ENCODE data around the gene YWHAE.
"Not testable (repeated sequence)": the region's sequence is repeated elsewhere in the genome, so short reads cannot be mapped to it uniquely, and the experiment has no call there.

The YWHAE gene

DNA sequence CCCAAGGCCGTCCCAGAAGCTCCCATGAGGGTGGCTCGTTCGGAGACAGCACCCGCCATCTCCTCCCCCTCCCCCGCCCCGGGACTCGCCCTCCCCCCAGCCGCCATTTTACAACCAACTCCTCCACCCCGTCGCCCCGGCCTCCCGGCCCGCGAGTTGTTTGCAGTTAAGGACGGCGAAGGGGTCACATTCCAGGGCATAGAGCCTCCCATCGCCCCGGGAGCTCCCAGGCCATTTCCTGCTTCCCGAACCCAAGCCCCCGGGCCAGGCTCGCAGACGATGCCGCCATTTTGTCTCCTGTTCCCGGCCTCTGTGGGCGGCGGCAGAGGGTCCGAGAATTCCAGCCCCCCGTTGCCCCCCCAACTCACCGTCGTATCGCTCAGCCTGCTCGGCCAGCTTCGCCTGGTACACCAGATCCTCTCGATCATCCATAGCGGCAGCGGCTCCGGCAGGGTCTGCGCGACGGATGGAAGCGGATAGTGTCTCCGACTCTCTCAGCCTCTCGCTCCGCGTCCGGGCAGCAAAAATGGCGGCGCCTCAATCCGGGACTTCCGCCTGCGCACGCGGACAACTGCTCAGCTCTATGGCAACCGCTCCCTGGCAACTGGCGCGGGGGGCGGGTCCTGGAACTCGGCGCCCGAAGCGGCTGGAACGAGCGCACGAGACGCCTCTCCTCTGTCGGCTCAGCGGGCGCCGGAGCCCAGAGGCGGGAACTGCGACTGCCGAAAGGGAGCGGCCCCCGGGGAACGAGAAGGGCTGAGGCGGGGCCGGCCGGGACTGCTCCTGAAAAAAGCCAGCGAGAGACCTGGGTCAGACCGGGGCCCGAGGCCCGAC lies at the start of gene YWHAE:
YWHAE (minus strand) TSS at position 544 of the 834 bp plus-strand sequence; CDS start at position 432, 112 bp downstream.
- DNase-seq (ENCODE audit: low read depth) = peak; percentile 96

- DNase-seq (ENCODE audit: low read depth) = no peak
These were observed 49.5 kb upstream of the YWHAE start for GRCh38 chr17:1449412-1449967.

DNA sequence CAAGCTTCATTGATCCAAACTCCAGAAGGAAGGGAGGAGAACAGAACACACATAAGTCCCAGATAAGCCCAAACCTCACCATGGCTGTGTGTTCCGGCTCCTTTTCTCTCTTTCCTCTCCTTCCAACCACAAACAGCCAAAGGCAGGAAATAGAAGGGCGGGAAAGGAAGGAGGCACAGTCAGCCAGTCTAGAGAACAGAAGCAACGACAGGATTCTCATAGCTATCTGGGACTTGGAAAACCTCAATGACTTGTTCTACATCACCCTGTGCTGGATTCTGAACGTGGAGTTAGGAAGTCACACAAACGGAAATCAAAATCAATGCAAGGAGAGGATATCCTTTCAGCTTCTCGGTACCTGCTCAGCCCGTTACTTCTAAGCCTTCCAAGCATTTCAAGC lies 47.0 kb upstream of the YWHAE start:
- DNase-seq (ENCODE audit: low read depth) = no peak

GRCh38 chr17:1446201-1446600 lies 46.2 kb upstream of the YWHAE start:
- DNase-seq (ENCODE audit: low read depth) = no peak

DNA sequence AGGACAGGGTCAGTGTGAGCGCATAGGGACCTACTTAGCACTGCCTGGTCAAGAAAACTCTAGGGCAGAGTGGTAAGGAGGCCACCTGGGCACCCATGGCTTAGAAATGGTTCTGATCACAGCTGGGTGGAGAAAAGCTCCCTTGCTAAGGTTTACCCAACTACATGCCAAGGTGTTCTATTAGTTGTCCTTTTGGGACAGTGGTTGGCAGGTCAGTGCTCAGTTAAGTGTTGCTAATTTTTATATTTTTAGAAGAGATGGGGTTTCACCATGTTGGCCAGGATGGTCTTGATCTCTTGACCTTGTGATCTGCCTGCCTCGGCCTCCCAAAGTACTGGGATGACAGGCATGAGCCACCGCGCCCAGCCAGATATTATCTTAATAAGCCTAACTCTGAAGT lies 45.7 kb upstream of the YWHAE start:
- DNase-seq (ENCODE audit: low read depth) = not testable (repeated sequence)

DNA sequence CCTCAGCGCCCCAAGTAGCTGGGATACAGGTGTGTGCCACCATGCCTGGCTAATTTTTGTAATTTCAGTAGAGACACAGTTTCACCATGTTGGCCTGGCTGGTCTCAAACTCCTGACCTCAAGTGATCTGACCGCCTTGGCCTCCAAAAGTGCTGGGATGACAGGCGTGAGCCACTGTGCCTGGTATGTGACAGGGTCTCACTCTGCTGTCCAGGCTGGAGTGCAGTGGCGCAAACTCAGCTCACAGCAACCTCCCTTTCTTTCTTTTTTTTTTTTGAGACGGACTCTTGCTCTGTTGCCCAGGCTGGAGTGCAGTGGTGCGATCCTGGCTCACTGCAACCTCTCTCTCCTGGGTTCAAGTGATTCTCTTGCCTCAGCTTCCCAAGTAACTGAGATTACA lies 42.7 kb upstream of the YWHAE start:
- not testable (repeated sequence) for DNase-seq (ENCODE audit: low read depth)

DNA sequence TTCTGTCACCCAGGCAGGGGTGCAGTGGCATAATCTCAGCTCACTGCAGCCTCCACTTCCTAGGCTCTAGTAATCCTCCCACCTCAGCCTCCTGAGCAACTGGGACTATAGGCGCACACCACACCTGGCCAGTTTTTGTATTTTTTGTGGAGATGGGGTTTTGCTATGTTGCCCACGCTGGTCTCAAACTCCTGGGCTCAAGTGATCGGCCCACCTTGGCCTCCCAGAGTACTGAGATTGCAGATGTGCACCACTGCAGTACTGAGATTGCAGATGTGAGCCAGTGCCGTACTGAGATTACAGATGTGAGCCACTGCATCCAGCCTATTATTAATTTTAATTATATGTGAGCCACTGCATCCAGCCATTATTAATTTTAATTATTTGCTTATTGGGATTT lies 42.2 kb upstream of the YWHAE start:
- no peak for DNase-seq (ENCODE audit: low read depth)

DNA sequence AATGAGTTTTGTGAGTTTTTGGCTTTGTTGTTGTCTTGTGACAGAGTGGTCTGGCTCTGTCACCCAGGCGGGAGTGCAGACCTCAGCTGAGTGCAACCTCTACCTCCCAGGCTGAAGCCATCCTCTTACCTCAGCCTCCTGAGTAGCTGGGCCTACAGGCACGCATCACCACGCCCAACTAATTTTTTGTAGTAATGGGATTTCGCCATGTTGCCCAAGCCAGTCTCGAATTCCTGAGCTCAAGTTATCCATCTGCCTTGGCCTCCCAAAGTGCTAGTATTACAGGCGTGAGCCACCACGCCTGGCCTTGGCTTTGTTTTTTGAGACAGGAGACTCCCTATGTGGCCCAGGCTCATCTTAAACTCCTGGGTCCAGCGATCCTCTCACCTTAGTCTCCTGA lies 40.9 kb upstream of the YWHAE start:
- DNase-seq (ENCODE audit: low read depth) = no peak

- no peak for DNase-seq (ENCODE audit: low read depth)
These were observed 38.6 kb upstream of the YWHAE start for GRCh38 chr17:1438593-1439083.

GRCh38 chr17:1435326-1435725 lies 35.3 kb upstream of the YWHAE start:
- DNase-seq (ENCODE audit: low read depth) = no peak

GRCh38 chr17:1434150-1434549 lies 34.1 kb upstream of the YWHAE start:
- no peak for DNase-seq (ENCODE audit: low read depth)

- DNase-seq (ENCODE audit: low read depth) = no peak
These were observed 31.6 kb upstream of the YWHAE start for GRCh38 chr17:1431631-1432104.

DNA sequence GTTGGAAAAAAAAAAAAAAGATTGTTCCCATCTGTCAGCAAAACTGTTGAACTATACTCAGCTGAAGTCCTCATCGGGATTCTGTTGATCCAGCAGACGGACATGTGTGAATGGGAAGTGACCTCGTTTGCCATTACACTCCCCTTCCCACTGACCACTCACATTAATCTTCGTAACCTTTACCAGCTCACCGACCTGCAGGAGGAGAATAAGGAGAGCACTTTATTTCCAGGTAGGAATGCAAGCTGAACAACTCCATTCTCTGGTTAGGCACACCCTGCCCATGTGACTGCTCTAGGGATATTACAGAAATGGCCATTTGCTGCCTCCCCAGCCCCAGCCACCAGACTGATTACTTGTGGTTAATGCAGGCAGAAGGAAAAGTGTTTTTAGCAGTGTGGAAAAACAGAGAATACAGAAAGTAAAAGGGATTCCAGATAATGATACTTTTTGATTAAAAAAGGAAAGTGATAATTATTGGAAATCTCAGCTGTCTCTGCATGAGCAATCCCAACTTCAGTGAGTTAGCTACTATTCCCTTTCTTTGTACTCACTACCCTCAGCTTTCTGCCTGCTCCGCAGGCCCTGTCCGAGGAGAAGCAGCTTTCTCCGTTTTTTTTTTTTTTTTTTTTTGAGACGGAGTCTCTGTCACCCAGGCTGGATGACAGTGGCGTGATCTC lies 23.6 kb upstream of the YWHAE start:
- no peak for DNase-seq (ENCODE audit: low read depth)

DNA sequence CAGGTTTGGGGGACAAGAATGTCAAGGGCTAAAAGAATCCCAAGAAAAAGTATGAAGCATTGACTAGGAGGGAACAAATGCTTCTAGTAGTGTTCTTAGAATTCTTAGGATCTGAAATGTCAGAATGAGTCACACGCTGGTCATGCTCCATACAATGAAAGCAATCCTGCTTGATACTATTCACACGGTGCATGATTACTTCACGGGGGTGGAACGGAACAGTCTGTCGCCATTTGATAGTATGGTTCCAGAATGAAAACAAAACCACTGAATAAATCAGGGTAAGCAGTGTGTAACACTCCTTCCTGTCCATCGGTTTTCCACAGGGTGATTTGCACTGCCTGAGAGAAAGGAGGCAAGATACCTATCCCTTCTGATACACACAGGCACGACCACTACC lies 22.9 kb upstream of the YWHAE start:
- DNase-seq (ENCODE audit: low read depth) = no peak

GRCh38 chr17:1421470-1421869 lies 21.4 kb upstream of the YWHAE start:
- DNase-seq (ENCODE audit: low read depth) = no peak

GRCh38 chr17:1420981-1421380 lies 21.0 kb upstream of the YWHAE start:
- DNase-seq (ENCODE audit: low read depth) = no peak

- DNase-seq (ENCODE audit: low read depth) = no peak
These were observed 20.1 kb upstream of the YWHAE start for GRCh38 chr17:1420163-1420562.

DNA sequence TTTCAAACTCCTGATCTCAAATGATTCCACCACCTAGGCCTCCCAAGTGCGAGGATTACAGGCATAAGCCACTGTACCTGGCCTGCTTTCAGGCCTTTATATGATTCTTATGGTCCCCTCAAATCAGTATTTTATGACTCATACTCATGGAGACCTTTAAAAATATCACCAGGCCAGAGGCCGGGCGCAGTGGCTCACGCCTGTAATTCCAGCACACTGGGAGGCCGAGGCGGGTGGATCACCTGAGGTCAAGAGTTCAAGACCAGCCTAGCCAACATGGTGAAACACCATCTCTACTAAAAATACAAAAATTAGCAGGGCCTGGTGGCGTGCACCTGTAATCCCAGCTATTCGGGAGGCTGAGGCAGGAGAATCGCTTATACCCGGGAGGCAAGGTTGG lies 18.5 kb upstream of the YWHAE start:
- DNase-seq (ENCODE audit: low read depth) = not testable (repeated sequence)

GRCh38 chr17:1416414-1416813 lies 16.4 kb upstream of the YWHAE start:
- DNase-seq (ENCODE audit: low read depth) = no peak

- DNase-seq (ENCODE audit: low read depth) = no peak
These were observed 14.6 kb upstream of the YWHAE start for GRCh38 chr17:1414634-1415033.

DNA sequence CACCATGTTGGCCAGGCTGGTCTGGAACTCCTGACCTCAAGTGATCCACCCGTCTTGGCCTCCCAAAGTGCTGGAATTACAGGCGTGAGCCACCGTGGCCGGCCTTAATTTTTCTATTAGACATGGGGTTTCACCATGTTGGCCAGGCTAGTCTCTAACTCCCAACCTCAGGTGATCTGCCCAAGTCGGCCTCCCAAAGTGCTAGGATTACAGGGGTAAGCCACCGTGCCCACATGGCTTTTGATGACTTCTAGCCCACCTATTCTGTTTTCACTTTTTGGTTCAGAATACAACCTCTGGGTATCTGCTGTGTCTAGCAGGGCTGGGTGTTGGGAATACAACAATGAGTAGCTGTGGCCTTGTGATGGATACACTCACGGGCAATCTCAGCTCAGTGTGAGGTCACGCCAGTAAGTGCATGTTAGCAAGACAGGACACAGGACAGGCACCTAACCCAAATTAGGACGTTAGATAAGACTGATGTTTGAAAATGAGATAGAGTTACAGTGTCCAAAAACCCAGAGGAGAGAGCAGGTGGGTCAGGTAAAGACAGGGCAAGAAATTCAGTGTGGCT lies 14.1 kb upstream of the YWHAE start:
- no peak for DNase-seq (ENCODE audit: low read depth)

DNA sequence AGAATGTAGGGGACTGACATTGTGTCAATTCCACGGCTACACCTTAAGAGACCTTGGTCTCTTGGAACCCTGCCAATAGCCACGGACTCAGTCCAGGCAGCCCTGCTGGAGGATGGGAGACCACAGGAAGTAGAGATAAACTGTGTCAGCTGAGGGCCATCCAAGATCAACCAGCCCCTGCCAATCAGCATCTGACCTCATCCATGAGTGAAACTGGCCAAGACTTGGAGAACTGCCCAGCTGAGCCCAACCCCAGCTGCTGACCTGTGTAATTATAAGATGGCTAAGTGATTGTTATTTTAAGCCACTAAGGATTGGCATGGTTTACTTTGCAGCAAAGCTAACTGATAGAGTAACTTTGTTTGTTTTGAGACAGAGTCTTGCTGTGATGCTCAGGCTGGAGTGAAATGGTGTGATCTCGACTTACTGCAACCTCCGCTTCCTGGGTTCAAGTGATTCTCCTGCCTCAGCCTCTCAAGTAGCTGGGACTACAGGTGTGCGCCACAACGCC lies 13.3 kb upstream of the YWHAE start:
- DNase-seq (ENCODE audit: low read depth) = no peak

All from activated T-cell treated with anti-CD3 and anti-CD28 coated beads for 24 hours (primary cell).